ENCODE results near the gene ALDH1B1. TPM values are rescaled to one million over a fixed set of nuclear protein-coding genes. Genes with fewer than 3 reads are reported as not detected.

The ALDH1B1 gene
- total RNA-seq, 4 donors from 2014 or later = 8.0 to 15.4 (median 11.0) TPM

- TF ChIP-seq CTCF (IDR thresholded peaks at IDR 0.05; ENCODE audit: low read depth) = no peak
Observed at GRCh38 chr9:38439291-38439915, 46.9 kb downstream of the ALDH1B1 start.

- TF ChIP-seq CTCF (IDR thresholded peaks at IDR 0.05; ENCODE audit: low read depth) = no peak
Observed at GRCh38 chr9:38439916-38440301, 47.4 kb downstream of the ALDH1B1 start.

- TF ChIP-seq CTCF (IDR thresholded peaks at IDR 0.05; ENCODE audit: low read depth) = no peak
Observed at GRCh38 chr9:38440516-38440915, 48.0 kb downstream of the ALDH1B1 start.

GRCh38 chr9:38441347-38442085, 49.0 kb downstream of the ALDH1B1 start:
- TF ChIP-seq CTCF (IDR thresholded peaks at IDR 0.05; ENCODE audit: low read depth) = no peak

GRCh38 chr9:38442473-38443096, 50.1 kb downstream of the ALDH1B1 start:
- TF ChIP-seq CTCF (IDR thresholded peaks at IDR 0.05; ENCODE audit: low read depth) = no peak

GRCh38 chr9:38443181-38443580, 50.7 kb downstream of the ALDH1B1 start:
- no peak for TF ChIP-seq CTCF (IDR thresholded peaks at IDR 0.05; ENCODE audit: low read depth)

- TF ChIP-seq CTCF (IDR thresholded peaks at IDR 0.05; ENCODE audit: low read depth) = no peak
Observed at GRCh38 chr9:38443597-38443996, 51.1 kb downstream of the ALDH1B1 start.

All from subcutaneous adipose tissue (tissue), 4 donors.